Fibroblast of pulmonary artery (primary cell): ENCODE results near the gene PEX6.
"Not testable (repeated sequence)": the region's sequence is repeated elsewhere in the genome, so short reads cannot be mapped to it uniquely, and the experiment has no call there.

Source experiments
- DNase-seq: peaks from one replicate; pipeline ENCODE4 v3.0.0-alpha.2; 2010; ENCODE audit warnings: low read depth
- H3K4me3 ChIP-seq: replicated peaks from 2 replicates; pipeline ENCODE4 v1.5.1; 2011; ENCODE audit warnings: low read depth, mild to moderate bottlenecking, control low read depth, low read length, moderate library complexity
- CTCF ChIP-seq: IDR thresholded peaks from 2 replicates; pipeline ENCODE4 v1.5.1; 2011; ENCODE audit warnings: mild to moderate bottlenecking, control low read depth, low read length, inconsistent platforms; ENCODE audit errors: missing control alignments

Gene PEX6

GRCh38 chr6:42962096-42962495 lies 16.9 kb downstream of the PEX6 start:
- no peak for TF ChIP-seq CTCF
- no peak overlapping the region for H3K4me3 ChIP-seq
- no peak for DNase-seq

DNA sequence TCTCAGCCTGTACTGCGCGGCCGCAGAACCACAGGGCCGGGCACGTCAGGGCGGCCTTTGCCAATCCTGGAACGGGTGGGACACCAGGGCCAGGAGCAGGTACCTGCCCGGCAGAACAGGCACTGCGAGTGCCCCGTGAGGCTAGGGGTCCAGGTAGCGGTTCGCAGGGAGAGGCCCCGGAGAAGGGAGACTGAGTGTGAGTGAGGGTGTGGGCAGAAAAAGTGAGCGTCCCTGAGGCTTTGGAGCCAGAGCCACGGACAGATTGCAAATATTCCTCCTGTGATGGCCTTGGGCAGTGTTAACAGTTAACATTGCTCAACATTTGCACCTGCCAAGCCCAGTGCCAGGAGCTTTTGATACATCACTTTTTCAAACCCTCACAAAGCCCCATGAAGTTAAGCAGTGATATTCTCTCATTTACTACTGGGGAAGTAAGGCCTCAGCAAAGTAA lies 17.9 kb downstream of the PEX6 start:
- no peak for TF ChIP-seq CTCF
- peak overlapping the region; percentile 44 for H3K4me3 ChIP-seq
- no peak for DNase-seq

- TF ChIP-seq CTCF: no peak
- no peak for DNase-seq
- H3K4me3 ChIP-seq: peak within 1 kb of the TSS; percentile 44
Observed at GRCh38 chr6:42960243-42961019, 18.6 kb downstream of the PEX6 start, which contains the start of gene GNMT. TSS of gene GNMT (plus strand) at chr6:42960754. CDS start at chr6:42960768, 14 bp downstream.

GRCh38 chr6:42959917-42960242 lies 19.1 kb downstream of the PEX6 start:
- H3K4me3 ChIP-seq: peak overlapping the region; percentile 44
- no peak for DNase-seq
- TF ChIP-seq CTCF: no peak

DNA sequence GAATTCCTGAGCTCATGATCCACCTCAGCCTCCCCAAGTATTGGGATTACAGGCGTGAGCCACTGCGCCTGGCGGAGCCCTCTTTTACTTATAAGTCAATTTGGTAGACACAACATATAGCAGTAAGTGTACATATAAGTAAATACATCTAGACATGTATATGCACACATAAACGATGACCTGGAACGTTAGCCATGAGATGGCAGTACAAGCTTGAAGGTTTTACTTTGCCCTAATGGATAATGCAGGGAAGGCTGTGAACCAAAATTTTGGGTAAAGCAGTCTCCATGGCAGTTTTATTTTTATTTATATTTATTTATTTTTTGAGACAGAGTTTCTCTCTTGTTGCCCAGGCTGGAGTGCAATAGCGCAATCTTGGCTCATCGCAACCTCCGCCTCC lies 20.9 kb downstream of the PEX6 start:
- TF ChIP-seq CTCF: no peak
- peak; percentile 22 for DNase-seq
- no peak overlapping the region for H3K4me3 ChIP-seq

GRCh38 chr6:42954405-42954804 lies 24.6 kb downstream of the PEX6 start:
- not testable (repeated sequence) for DNase-seq, H3K4me3 ChIP-seq

GRCh38 chr6:42952389-42952788 lies 26.6 kb downstream of the PEX6 start:
- TF ChIP-seq CTCF: no peak
- DNase-seq: no peak
- H3K4me3 ChIP-seq: no peak overlapping the region
